GM10248 (cell line): Measurements from ENCODE around the gene MCM3AP.

Source experiments
- CTCF ChIA-PET: fragments of 300-600 bp; sonication (Branson Sonifier 250); formaldehyde crosslinking; extraction: SDS; loops from one replicate; lab custom pipeline; 2021; ENCODE audit warnings: antibody characterized with exemption; lab: Yijun Ruan, JAX
- POLR2A ChIA-PET: fragments of 350-650 bp; sonication (Branson Sonifier 250); formaldehyde crosslinking; extraction: SDS; loops from one replicate; lab custom pipeline; 2020; ENCODE audit warnings: antibody characterized with exemption; lab: Yijun Ruan, JAX
- DNase-seq: peaks from one replicate; pipeline ENCODE4 v3.0.0; 2012; ENCODE audit errors: extremely low spot score
- TF ChIP-seq, protein P1 (sequence below): IDR thresholded peaks from 2 replicates; pipeline ENCODE4 v1.5.1; 2012; ENCODE audit warnings: mild to moderate bottlenecking, low read depth; ENCODE audit errors: extremely low read depth, missing control alignments, control extremely low read depth

MCM3AP gene

DNA sequence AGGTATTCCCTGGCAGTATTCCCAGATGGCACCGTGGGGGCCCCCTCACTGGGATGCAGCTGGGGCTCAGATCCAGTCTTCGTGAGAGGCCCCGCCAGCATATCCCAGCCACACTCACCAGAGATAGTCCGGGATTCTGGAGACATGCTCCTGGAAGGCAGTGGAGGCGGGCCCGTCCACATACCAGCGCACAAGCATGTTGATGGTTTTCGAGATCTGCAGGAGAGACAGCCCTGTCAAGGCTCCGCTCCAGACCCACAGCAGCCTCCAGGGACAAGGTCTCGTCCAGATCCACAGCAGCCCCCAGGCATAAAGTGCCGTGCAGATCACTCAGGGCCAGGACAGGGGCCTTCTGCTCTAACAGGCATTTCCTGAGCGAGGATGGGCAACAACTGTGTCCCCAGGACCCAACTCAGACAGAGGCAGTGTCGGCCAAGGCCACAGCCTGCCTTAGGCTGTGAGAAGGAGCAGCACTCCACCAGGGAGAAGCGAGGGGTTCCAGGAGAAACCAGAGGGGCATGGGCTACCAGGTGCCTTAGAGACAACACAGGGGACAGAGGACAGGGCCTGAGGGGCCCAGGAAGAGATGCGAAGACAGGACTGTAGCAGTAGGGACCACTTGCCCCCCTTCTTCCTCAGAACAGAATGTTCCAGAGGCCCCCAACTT, 71.7 kb downstream of the MCM3AP start:
- POLR2A ChIA-PET = interaction anchor here (0.6 kb wide), 1 partner anchor 422 kb away, joined by 4 read pairs; the partner anchor contains the start of gene PRMT2
- DNase-seq = no peak
- TF ChIP-seq, protein P1, sequence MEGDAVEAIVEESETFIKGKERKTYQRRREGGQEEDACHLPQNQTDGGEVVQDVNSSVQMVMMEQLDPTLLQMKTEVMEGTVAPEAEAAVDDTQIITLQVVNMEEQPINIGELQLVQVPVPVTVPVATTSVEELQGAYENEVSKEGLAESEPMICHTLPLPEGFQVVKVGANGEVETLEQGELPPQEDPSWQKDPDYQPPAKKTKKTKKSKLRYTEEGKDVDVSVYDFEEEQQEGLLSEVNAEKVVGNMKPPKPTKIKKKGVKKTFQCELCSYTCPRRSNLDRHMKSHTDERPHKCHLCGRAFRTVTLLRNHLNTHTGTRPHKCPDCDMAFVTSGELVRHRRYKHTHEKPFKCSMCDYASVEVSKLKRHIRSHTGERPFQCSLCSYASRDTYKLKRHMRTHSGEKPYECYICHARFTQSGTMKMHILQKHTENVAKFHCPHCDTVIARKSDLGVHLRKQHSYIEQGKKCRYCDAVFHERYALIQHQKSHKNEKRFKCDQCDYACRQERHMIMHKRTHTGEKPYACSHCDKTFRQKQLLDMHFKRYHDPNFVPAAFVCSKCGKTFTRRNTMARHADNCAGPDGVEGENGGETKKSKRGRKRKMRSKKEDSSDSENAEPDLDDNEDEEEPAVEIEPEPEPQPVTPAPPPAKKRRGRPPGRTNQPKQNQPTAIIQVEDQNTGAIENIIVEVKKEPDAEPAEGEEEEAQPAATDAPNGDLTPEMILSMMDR = no peak
- CTCF ChIA-PET = interaction anchor here (1.4 to 2.1 kb wide), 3 partner anchors 14 to 61 kb away, joined by 3 to 6 read pairs (median 3); no protein-coding TSS in a partner anchor

DNA sequence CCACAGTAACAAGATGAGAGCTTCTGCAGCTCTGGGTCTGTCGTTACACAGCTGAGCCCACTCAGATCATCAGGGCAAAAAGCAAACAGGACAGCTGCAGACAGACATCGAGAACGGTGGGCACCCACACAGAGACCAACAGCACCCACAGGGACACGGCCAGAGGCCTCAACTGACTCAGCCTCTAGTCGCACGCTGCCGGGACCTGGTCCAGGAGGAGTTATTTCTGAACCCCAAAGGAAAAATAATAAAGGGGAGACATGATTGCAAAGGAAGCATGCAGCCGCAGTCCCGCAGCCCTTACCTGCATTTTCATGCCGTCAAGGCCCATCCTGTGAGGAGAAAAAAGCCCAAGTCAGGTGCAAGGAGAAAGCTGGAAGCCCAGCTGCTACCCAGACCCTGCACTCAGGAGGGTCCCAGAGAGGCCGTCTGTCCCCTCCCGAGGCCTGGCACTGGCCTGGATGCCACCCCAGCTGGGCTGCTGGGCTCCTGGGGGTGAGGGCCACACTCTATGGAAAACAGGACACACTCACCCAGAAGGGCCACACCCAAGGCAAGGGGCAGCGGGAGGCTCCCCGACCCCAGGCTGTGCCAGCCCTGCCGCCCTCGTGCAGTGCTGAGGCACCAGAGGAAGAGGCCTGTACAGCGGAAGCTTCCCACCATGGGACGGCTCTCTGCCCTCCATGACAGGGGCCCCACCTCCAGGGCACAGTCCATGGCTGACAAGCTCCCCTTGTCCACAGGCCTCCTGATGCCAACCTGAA, 72.5 kb downstream of the MCM3AP start:
- ChIA-PET CTCF (interaction anchor here (1.0 kb wide), 1 partner anchor 60 kb away, joined by 4 read pairs; no protein-coding TSS in a partner anchor), POLR2A (no interaction called here)
- DNase-seq = no peak

DNA sequence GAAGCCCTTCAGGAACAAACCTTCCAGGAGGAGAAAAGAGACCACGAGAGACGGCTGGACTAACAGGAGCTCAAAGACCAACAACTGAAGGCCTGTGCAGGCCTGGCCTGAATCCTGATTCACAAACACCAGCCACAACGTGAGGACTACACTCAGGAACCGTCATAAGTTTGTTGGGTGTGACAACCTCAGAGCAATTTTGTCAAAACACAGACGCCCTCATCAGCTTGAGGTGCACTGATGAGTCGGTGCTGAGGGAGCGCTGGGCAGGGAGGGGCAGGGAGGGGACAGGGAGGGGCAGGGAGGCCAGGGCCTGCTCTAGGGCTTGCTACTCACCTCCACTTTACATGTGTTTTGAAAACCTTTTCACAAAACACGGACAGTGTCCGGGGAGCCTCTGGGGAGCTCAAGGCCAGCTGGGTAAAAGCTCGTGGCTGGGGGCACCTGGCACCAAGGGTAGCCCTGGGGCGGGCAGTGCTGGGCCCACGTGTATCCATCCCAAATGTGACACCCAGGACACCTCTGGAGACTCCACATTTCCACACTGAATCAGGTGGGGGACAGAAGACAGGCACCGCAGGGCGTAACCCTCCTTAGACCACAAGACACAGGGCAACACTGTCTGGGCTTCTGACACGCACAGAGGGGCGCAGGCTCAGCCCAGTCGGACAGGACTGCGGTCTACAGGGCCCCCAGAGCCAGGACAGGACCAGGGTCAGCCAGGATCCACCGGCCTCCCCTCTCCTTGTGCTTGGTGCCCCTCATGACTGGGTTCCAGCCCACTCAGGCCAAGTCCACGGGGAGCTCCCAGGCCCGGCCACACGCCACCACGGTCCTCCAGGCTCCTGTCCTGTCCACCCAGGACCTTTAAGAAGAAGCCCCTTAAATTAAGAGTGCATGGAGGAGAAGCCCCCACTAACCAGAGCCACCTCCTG, 73.4 kb downstream of the MCM3AP start:
- CTCF ChIA-PET = interaction anchor here (1.0 kb wide), 2 partner anchors 9 to 59 kb away, joined by 3 to 4 read pairs; no protein-coding TSS in a partner anchor
- TF ChIP-seq, protein P1 = no peak
- DNase-seq = no peak
- POLR2A ChIA-PET = no interaction called here

More for the DNA sequence above, 72.5 kb downstream of the MCM3AP start:
- TF ChIP-seq, protein P1 = no peak

DNA sequence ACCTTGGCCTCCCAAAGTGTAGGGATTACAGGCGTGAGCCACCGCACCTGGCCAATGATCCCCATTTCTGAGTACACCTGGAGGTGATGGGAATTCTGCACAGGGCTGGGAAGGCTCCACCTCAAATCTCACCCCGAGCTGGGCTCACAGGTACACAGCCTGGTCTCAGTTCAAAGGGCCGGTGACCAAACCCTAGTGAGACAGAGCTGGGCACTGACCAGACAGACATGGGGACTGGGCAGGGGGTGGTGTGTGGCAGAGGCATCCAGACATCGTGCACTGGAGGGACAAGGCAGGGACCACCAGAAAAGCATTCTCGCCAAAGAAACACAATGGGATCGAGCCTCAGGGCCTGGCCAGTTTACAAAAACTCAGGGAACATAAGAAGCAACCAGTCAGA, 74.0 kb downstream of the MCM3AP start:
- no peak for DNase-seq
- ChIA-PET POLR2A (no interaction called here), CTCF (interaction anchor here (1.0 to 1.5 kb wide), 2 partner anchors 10 to 29 kb away, joined by 3 read pairs; no protein-coding TSS in a partner anchor)
- TF ChIP-seq, protein P1 = no peak

DNA sequence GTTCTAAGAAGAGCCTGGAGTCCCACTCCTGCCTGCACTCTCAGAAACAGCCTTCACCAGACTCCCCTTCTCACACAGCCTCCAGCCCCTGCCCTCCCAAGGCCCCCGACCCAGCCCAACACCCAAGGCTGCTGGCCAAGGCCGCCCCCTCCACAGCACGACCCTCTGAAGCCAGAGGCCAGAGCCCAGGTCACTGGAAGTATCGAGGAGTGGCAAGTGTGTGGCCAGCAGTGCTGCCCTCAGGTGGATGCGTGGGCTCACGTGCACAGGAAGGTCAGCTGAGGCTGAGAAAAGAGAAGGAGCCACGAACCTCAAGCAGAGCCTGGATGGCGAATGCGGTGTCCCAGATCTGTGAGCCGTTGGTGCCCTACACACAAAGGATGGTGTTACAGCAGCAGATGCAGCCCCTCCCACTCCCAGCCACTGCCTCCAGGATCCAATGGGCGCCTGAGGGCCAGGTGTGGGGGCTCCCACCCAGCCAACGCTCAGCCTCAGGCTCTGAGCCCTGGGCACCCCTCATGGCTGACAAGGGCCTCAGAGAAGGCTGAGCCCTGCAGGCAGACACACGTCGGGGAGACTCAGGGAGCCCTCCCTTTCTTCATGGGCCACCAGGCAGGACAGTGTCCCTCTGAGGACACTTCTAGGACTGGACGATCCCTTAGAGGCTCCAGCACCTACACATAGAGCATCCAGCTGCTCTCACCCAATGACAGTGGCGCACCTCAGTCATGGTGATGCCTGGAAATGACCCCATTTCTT, 74.9 kb downstream of the MCM3AP start:
- no peak for DNase-seq
- ChIA-PET POLR2A (no interaction called here), CTCF (interaction anchor here (0.6 to 1.5 kb wide), 2 partner anchors 30 to 52 kb away, joined by 3 read pairs; no protein-coding TSS in a partner anchor)
- TF ChIP-seq, protein P1 = no peak
